ENCODE results near the gene JADE3. TPM values are rescaled to one million over a fixed set of nuclear protein-coding genes. Genes with fewer than 3 reads are reported as not detected.

Gene JADE3
- total and polyA plus RNA-seq, 2 experiments from 2014 or later: 0.84 to 2.5 TPM

DNA sequence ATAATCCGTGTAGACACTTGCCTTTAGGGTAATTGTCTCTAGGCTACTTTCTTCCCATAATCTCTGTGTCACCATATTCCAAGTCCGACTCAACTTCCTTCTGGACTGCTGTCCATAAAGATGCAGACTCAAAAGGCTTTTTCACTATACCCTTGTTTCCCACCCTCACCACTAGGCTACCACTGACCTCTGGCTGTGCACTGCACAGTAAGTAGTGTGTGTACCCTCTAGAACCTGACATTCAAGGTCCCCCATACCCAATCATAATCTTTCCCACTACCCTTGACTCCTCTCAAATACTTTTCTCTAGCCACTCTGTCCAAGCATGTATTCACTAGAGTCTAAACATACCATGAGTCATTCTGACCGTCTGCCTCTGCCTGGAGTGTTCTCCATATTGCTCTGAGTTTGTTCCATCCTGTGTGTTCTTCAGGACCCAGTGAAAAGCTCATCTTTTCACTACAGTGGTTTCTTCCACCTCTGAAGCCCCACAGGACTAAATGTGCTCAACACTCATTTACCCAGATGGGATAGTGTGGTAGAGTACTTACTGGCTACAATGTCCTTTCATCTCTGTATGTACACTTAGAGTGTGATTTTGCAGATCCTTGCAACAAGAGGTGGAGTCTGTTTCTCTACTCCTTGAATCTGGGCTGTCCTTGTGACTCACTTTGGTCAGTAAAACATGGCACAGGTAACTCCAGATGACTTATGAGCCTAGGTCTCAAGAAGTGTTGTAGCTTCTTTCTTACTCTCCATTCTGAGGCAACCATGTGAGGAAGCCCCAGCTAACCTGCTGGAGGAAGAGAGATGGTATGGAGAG lies 17.4 kb downstream of the JADE3 start:
- Histone ChIP-seq H3K36me3 (ENCODE audit: low read depth) (no peaks in the 10 kb centered on the region), H3K9me3 (ENCODE audit: low read depth) (no peaks in the 10 kb centered on the region), H3F3A (ENCODE audit: insufficient read depth) (peaks cover 12% of the 10 kb centered on the region), H3K27me3 (replicated peaks; ENCODE audit: insufficient read depth) (no peaks in the 10 kb centered on the region), H3K4me2 (ENCODE audit: unreplicated experiment) (no peak overlapping the region), H3K4me3 (no peak overlapping the region), H3K4me1 (ENCODE audit: insufficient read depth) (peaks cover 13% of the 10 kb centered on the region; the same call in 1 of the 2 replicates), H3K9me2 (ENCODE audit: insufficient read depth) (no peaks in the 10 kb centered on the region), H2AFZ (peak overlapping the region; percentile 65; the same call in 1 of the 2 replicates), H3K79me2 (ENCODE audit: insufficient read depth) (peaks cover 5% of the 10 kb centered on the region; the same call in 1 of the 2 replicates), H3K27ac (peak overlapping the region; percentile 41; the same call in 1 of the 2 replicates), H3K9ac (no peak overlapping the region), H4K20me1 (ENCODE audit: insufficient read depth) (no peaks in the 10 kb centered on the region)
- peak; percentile 65 for DNase-seq
- WGBS, 2 experiments (ENCODE audit: low coverage in 1 of 2, low lambda C conversion rate in 2 of 2, missing lambda C conversion rate in 2 of 2): 32 to 38% methylated on average over 3 of the region's 3 CpGs
- in situ Hi-C loops (cut with MboI): no loop called here
- no peak for TF ChIP-seq EZH2phosphoT487 (IDR thresholded peaks at IDR 0.05; ENCODE audit: insufficient read depth, low read depth)
- TF ChIP-seq EZH2 (IDR thresholded peaks at IDR 0.05; ENCODE audit: insufficient read depth, poor library complexity, severe bottlenecking): no peak

DNA sequence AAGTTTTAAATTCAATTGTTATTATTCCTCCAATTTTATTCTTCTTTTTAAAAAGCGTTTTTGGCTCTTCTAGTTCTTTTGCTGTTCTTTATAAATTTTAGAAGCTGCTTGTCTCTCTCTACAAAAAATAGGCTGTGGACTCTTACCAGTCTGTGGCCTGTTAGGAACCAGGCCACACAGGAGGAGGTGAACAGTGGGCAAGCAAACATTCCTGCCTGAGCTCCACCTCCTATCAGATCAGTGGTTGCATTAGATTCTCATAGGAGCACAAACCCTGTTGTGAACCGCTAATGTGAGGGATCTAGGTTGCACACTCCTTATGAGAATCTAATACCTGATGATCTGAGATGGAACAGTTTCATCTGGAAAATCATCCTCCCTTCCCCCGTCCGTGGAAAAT lies 23.1 kb downstream of the JADE3 start:
- no peaks in the 10 kb centered on the region for H3K27me3 ChIP-seq (replicated peaks; ENCODE audit: insufficient read depth)
- H2AFZ ChIP-seq: no peak overlapping the region
- H3K9ac ChIP-seq: no peak overlapping the region
- no peak for DNase-seq
- WGBS, 2 experiments (ENCODE audit: low coverage in 1 of 2, low lambda C conversion rate in 2 of 2, missing lambda C conversion rate in 2 of 2): 96 to 97% methylated on average over 4 of the region's 4 CpGs
- H3K79me2 ChIP-seq (ENCODE audit: insufficient read depth): peaks cover 9% of the 10 kb centered on the region
- no peaks in the 10 kb centered on the region for H4K20me1 ChIP-seq (ENCODE audit: insufficient read depth)
- no peaks in the 10 kb centered on the region for H3K4me1 ChIP-seq (ENCODE audit: insufficient read depth)
- H3K36me3 ChIP-seq (ENCODE audit: low read depth): no peaks in the 10 kb centered on the region
- in situ Hi-C loops (cut with MboI): no loop called here
- no peak overlapping the region for H3K4me2 ChIP-seq (ENCODE audit: unreplicated experiment)
- peaks cover 1% of the 10 kb centered on the region; the same call in 1 of the 2 replicates for H3F3A ChIP-seq (ENCODE audit: insufficient read depth)
- TF ChIP-seq EZH2 (IDR thresholded peaks at IDR 0.05; ENCODE audit: insufficient read depth, poor library complexity, severe bottlenecking): no peak
- TF ChIP-seq EZH2phosphoT487 (IDR thresholded peaks at IDR 0.05; ENCODE audit: insufficient read depth, low read depth): no peak
- no peaks in the 10 kb centered on the region for H3K9me3 ChIP-seq (ENCODE audit: low read depth)
- H3K4me3 ChIP-seq: no peak overlapping the region
- no peaks in the 10 kb centered on the region for H3K9me2 ChIP-seq (ENCODE audit: insufficient read depth)
- no peak overlapping the region for H3K27ac ChIP-seq

DNA sequence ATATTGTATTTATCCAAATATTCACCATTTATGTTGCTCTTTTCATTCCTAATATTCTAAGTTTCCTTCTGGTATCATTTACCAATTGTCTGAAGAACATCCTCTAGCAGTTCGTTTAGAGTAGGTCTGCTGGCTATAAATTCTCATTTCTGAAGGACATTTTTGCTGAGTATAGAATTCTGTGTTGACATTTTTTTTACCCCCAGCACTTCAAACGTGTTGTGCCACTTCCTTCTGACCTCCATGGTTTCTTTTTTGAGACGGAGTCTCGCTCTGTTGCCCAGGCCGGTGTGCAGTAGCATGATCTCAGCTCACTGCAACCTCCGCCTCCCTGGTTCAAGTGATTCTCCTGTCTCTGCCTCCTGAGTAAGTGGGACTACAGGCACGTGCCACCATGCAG lies 26.4 kb downstream of the JADE3 start:
- Histone ChIP-seq H3K9me3 (ENCODE audit: low read depth) (no peaks in the 10 kb centered on the region), H3K79me2 (ENCODE audit: insufficient read depth) (peaks cover 4% of the 10 kb centered on the region; the same call in 1 of the 2 replicates), H3K4me1 (ENCODE audit: insufficient read depth) (no peaks in the 10 kb centered on the region), H3K9ac (no peak overlapping the region), H3K4me2 (ENCODE audit: unreplicated experiment) (no peak overlapping the region), H3K36me3 (ENCODE audit: low read depth) (no peaks in the 10 kb centered on the region), H3K4me3 (no peak overlapping the region), H4K20me1 (ENCODE audit: insufficient read depth) (no peaks in the 10 kb centered on the region), H3K27me3 (replicated peaks; ENCODE audit: insufficient read depth) (no peaks in the 10 kb centered on the region), H3K9me2 (ENCODE audit: insufficient read depth) (no peaks in the 10 kb centered on the region), H3F3A (ENCODE audit: insufficient read depth) (no peaks in the 10 kb centered on the region), H3K27ac (no peak overlapping the region), H2AFZ (no peak overlapping the region)
- no peak for DNase-seq
- WGBS, 2 experiments (ENCODE audit: low coverage in 1 of 2, low lambda C conversion rate in 2 of 2, missing lambda C conversion rate in 2 of 2): 81 to 88% methylated on average over 7 of the region's 7 CpGs
- TF ChIP-seq EZH2phosphoT487 (IDR thresholded peaks at IDR 0.05; ENCODE audit: insufficient read depth, low read depth) (no peak), EZH2 (IDR thresholded peaks at IDR 0.05; ENCODE audit: insufficient read depth, poor library complexity, severe bottlenecking) (no peak)
- in situ Hi-C loops (cut with MboI): no loop called here

DNA sequence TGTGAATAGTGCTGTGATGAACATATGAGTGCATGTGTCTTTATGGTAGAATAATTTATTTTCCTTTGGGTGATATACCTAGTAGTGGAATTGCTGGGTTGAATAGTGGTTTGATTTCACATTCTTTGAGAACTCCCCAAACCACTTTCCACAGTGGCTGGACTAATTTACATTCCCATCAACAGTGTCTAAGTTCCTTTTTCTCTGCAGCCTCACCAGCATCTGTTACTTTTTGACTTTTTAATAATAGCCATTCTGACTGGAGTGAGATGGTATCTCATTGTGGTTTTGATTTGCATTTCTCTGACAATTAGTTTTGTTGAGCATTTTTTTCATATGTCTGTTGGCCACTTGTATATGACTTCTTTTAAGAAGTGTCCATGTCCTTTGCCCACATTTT lies 29.1 kb downstream of the JADE3 start:
- Histone ChIP-seq H4K20me1 (ENCODE audit: insufficient read depth) (no peaks in the 10 kb centered on the region), H3K4me1 (ENCODE audit: insufficient read depth) (no peaks in the 10 kb centered on the region), H3K27me3 (replicated peaks; ENCODE audit: insufficient read depth) (no peaks in the 10 kb centered on the region), H3K9ac (no peak overlapping the region), H3F3A (ENCODE audit: insufficient read depth) (no peaks in the 10 kb centered on the region), H2AFZ (no peak overlapping the region), H3K36me3 (ENCODE audit: low read depth) (no peaks in the 10 kb centered on the region), H3K9me3 (ENCODE audit: low read depth) (no peaks in the 10 kb centered on the region), H3K27ac (no peak overlapping the region), H3K79me2 (ENCODE audit: insufficient read depth) (peaks cover 3% of the 10 kb centered on the region; the same call in 1 of the 2 replicates), H3K4me3 (no peak overlapping the region), H3K4me2 (ENCODE audit: unreplicated experiment) (no peak overlapping the region), H3K9me2 (ENCODE audit: insufficient read depth) (no peaks in the 10 kb centered on the region)
- no peak for DNase-seq
- TF ChIP-seq EZH2 (IDR thresholded peaks at IDR 0.05; ENCODE audit: insufficient read depth, poor library complexity, severe bottlenecking) (no peak), EZH2phosphoT487 (IDR thresholded peaks at IDR 0.05; ENCODE audit: insufficient read depth, low read depth) (no peak)
- in situ Hi-C loops (cut with MboI): no loop called here

All from GM23248 (cell line).